Inflammatory macrophage treated with lipopolysaccharide for 4 hours (primary cell): ENCODE results near the gene SRRM1.
"Not testable (repeated sequence)": the region's sequence is repeated elsewhere in the genome, so short reads cannot be mapped to it uniquely, and the experiment has no call there.

Experiments
- DNase-seq: peaks from one replicate; pipeline ENCODE4 v3.0.0-alpha.2; 2020

SRRM1 gene

GRCh38 chr1:24648919-24649318 lies 5.8 kb downstream of the SRRM1 start:
- DNase-seq = no peak

DNA sequence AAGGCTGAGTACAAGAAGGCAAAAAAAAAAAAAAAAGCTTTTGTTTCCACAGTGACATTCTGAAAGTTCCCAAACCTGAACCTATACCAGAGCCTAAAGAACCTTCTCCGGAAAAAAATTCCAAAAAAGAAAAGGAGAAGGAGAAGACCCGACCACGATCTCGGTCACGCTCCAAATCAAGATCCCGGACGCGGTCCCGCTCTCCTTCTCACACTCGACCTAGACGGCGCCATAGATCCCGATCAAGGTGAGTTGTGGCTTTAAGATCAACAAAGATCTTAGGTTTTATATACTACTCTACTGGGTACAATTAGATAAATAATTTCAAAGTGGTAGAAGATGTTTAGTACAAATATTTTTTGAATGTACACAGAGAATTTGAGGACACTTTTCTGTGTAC lies 9.3 kb downstream of the SRRM1 start:
- no peak for DNase-seq

DNA sequence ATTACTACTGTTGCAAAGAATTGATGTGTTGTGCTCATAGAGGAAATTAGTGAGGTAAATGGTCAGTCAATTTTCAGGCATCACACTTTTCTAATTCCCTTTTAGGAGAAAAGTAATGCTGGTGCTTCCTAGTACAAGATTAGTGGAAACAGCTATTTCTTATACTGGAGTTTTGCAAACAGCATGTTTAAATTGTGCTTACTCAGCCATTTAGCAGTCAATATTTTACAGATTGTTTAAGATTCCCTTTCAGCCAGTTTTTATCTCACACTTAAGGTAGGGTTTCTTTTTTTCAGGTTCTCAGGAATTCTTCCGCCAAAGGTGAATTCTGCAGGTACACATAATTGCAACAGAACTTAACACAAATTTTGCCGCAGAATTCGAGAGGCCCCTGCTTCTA lies 10.9 kb downstream of the SRRM1 start:
- DNase-seq = no peak

DNA sequence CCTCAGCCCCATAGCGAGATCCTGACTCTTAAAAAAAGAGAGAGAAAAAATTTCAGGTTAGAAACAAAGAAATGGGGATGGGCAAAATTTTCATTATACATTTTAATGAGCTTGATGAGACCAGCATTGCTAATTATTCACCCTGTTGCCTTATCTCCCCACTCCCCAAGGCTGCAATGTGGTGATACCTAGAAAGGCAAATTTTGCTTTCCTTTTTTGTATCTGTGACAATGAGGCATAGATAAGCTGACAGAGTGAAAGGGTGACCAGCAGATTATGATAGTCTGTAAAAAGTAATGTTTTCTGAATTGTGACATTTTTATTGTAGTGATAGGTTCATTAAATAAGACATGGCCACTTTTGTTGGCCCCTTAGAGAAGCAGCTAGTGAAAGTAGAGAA lies 12.9 kb downstream of the SRRM1 start:
- DNase-seq = no peak

DNA sequence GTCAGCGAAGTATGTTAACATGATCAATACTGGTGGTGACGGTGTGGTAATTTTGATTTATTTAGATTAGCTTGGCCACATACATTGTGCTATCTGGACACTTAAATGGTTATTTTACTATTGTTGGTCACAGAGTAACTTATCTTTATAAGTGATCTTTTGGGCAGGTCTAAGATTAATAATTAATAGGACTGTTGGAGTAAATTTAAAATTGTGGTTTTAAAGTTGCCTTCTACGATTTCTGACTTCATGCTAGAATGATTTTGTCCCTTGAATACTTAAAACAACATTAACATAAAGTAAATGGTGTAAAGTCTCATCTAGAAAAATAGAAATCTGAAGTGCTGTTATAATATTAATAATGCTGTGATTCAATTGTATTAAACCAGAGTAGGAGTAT lies 14.7 kb downstream of the SRRM1 start:
- no peak for DNase-seq

DNA sequence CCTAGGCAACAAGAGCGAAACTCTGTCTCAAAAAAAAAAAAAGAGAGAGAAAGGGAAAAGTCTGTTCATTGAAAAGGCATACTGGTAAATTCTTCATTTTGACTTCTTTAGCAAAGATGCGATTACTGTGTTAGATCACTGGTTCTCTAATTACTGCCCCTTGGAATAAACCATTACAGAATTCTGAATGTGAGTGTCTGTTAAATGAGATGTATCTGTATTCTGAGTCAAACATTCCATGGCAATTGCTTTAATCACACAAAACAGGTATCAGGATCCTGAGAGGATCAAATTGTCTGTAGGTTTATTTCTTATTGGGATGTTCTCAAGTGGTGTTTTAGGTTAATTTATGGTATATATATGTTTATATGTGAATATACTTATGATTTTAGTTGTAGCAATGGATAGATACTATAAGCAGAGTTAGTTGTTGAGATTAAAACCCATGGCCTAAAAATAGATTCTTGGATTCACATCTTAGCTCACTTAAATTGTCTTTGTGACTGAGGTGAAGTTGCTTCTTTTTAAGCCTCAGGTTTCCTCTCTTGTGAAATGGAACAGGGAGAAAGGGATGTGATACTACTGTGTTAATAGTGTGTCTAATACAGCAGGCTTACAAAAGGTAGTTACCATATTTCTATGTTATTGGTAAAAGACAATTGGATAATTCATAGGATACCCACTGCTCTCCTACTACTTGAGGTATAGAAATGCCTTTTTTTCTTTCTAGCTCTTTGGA lies 16.2 kb downstream of the SRRM1 start:
- no peak for DNase-seq

GRCh38 chr1:24659993-24660665 lies 17.0 kb downstream of the SRRM1 start:
- no peak for DNase-seq

DNA sequence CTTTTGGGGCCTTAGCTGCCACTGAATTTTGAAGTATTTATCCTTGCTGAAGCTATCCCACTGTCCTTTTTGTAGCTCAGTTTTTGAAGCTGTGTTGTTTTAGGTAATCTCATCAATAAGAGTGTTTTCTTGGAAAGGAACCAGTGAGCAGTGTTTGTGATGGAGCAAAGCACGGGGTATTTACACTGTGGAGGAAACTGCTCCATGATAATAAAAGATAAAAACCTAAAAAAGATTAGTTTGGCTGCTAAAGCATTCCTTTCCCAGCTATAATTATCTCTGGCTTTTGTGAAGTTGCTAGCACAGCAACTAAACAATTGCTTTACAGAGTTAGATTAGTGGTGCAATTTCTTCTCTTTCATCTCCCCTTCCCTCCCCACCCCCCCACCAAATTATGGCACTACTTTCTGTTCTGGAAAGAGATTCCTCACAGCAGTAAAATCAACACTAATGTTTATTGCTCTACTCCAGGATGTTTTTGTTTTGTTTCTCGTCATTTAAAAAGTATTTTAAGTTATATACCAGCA lies 21.5 kb downstream of the SRRM1 start:
- DNase-seq = no peak

GRCh38 chr1:24666794-24667193 lies 23.7 kb downstream of the SRRM1 start:
- DNase-seq = no peak

DNA sequence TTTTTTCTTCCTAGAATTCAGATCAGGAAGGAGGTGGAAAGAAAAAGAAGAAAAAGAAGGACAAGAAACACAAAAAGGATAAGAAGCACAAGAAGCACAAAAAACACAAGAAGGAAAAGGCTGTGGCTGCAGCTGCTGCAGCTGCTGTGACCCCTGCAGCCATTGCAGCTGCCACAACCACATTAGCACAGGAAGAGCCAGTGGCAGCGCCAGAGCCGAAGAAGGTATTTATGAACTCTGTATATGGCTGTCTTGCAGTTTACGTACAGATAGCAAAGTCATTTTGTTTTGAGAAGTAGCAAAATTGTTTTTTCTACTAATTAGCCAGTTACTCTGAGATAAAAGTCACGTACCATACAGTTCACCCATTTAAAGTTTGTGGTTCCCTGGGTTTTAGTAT lies 28.3 kb downstream of the SRRM1 start:
- DNase-seq = not testable (repeated sequence)

- DNase-seq = not testable (repeated sequence)
These were observed 29.6 kb downstream of the SRRM1 start for GRCh38 chr1:24672686-24673085.

GRCh38 chr1:24673341-24673740 lies 30.2 kb downstream of the SRRM1 start:
- no peak for DNase-seq

GRCh38 chr1:24678421-24678820 lies 35.3 kb downstream of the SRRM1 start:
- not testable (repeated sequence) for DNase-seq

- no peak for DNase-seq
These were observed 36.6 kb downstream of the SRRM1 start for GRCh38 chr1:24679725-24680124.

DNA sequence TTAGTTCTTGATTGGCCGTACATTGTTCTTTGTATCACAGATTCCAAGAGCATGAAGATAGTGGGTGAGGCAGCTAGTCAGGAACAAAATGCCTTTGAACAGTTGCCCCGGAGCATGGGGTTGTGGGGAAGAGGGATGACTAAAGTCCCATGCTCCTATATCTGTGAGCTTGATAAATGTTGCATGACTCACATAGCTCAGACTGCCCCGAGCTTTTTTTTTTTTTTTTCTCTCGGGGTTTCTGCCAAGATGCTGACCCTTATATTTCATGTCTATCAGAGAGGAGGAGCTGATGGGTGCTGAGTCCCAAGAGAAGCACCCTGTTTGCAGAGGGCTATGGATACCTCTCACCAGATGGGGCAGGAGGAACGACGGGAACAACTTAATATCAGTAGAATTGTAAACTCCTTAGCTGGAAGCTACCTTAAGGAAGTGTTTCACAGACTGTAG lies 40.6 kb downstream of the SRRM1 start:
- DNase-seq = no peak

- DNase-seq = no peak
These were observed 44.9 kb downstream of the SRRM1 start for GRCh38 chr1:24688033-24688432.

DNA sequence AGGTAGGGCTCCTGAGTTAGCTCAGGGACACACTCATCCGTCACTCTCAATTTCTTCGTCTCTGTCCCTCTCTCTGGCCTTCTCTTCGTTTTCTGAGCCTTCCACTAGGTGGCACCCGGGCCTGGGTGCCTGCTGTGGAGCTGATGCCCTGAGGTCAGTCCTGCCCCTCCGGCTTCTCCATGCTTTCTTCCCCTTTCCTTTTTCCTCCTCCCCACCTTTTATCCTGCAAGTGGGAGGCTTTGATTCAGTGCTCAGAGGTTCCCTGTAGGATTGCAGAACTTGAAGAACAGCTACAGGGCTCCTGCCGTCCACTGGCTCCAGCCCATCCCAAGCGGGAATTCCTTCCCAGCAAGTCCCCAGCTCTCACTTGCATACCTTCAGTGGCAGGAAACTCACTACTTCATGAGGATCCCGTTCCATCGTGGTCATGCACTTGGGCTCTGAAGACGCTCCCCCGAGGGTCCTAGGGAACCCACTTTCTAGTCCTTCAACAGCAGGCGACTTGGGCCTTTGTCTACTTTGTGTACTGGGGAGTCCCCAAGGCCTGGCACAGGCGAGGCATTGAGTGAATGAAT lies 45.6 kb downstream of the SRRM1 start:
- peak; percentile 83 for DNase-seq

DNA sequence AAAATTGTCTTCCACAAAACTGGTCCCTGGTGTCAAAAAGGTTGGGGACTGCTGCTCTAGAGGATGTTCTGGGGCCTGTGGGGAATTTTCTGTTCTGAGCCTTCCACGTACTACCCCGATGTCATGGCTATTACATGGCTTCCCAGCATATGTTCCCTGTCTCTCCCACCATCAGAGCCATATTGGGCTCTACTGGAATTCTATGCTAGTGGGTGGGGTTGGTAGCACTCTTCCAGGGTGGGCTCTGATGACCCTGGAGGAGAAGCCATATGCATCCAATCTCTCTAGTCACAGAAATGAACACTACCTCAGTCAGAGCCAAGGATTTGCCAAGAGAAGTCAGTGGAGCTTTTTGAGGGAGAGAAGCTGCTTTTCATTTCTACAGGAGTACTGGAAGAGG lies 47.9 kb downstream of the SRRM1 start:
- DNase-seq = no peak

DNA sequence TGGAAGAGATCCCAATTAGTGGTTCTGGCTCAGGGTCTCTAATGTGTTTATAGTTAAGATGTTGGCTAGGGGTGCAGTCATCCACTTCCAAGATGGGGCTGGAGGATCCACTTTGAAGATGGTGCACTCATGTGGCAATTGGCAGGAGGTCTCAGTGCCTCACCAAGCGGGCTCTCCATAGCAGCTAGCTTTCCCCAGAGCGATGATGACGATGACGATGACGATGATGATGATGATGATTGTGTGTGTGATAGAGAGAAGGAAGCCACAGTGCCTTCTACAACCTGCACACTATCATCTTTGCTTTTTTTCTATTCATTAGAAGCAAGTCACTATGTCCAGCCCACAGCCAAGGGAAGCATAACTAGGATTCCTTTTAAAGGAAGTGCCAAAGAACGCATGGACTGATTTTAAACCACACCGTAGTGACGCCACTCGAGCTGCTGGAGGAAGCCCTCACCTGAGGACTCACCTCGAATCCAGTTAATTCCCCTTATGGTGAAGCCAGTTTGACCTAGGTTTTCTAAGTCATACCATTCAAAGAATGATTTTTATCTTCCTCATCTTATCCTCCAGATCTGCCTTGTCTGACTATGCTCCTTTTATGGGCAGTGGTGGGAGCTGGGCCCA lies 49.4 kb downstream of the SRRM1 start:
- DNase-seq = no peak

- DNase-seq = peak; percentile 82
These were observed 50.8 kb downstream of the SRRM1 start for GRCh38 chr1:24693827-24694379.

DNA sequence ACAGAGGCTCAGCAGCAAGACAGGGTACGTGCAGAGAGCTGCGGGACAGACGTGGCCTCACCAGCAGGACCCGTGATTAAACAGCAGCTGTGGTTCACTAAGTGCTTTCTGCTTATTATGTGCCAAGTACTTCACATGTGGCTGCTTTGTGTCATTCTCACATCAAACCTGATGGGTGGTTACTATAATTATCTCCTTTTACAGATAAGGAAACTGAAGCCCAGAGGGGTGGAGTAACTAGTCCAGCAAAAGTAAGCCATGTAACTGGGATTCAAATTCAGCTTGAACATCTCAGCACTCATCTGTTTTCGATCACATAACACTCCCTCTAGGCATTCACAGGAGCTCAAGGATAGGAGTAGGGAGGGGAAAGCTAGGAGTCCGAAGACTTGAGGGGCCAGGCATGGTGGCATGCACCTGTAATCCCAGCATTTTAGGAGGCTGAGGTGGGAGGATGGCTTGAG lies 51.3 kb downstream of the SRRM1 start:
- DNase-seq = peak; percentile 92

- peak; percentile 64 for DNase-seq
These were observed 52.3 kb downstream of the SRRM1 start for GRCh38 chr1:24695202-24695974.
